HEK293 (cell line): Measurements from ENCODE around the gene ATP6V0C.

Source experiments
- CTCF ChIA-PET: fragments of 350-600 bp; formaldehyde crosslinking; extraction: SDS; loops from one replicate; lab custom pipeline; 2021; ENCODE audit warnings: antibody characterized with exemption; lab: Yijun Ruan, JAX
- POLR2A ChIA-PET: fragments of 300-600 bp; formaldehyde crosslinking; extraction: SDS; loops from one replicate; lab custom pipeline; 2020; ENCODE audit warnings: antibody characterized with exemption, inconsistent platforms; lab: Yijun Ruan, JAX
- H3K27ac ChIP-seq: fragments of 200-500 bp; sonication (Bioruptor generic); 2 replicates; pipeline ENCODE4 v1.5.1; 2014; ENCODE audit warnings: low read depth, low read length, control low read depth, inconsistent platforms; ENCODE audit errors: extremely low read depth
- H3K36me3 ChIP-seq, 2 experiments: fragments of 200-500 bp in 1 of 2; sonication (Bioruptor generic) in 1 of 2; 1 replicate in 1 of 2; 2 replicates in 1 of 2; pipeline ENCODE4 v1.5.1; 2014 to 2017; ENCODE audit warnings: inconsistent platforms in 2 of 2, low read length in 2 of 2; ENCODE audit not compliant: control insufficient read depth in 2 of 2, insufficient read depth in 1 of 2
- H3K4me1 ChIP-seq: fragments of 200-500 bp; sonication (Bioruptor generic); 2 replicates; pipeline ENCODE4 v1.5.1; 2014; ENCODE audit warnings: mild to moderate bottlenecking, low read length, inconsistent platforms; ENCODE audit not compliant: control insufficient read depth, insufficient read depth
- H3K4me3 ChIP-seq: 2 replicates; pipeline ENCODE4 v1.5.1; 2011; ENCODE audit warnings: low read depth, mild to moderate bottlenecking, control low read depth, low read length, moderate library complexity
- H3K9me3 ChIP-seq: fragments of 200-500 bp; sonication (Bioruptor generic); 2 replicates; pipeline ENCODE4 v1.5.1; 2014; ENCODE audit warnings: low read depth, low read length, inconsistent platforms; ENCODE audit not compliant: control insufficient read depth, insufficient read depth
- EGR2 ChIP-seq: fragments of 450-650 bp; formaldehyde crosslinking; IDR thresholded peaks from 2 replicates; pipeline ENCODE4 v1.5.1; 2016; ENCODE audit warnings: low read depth, missing biosample characterization, missing genetic modification characterization
- FEZF1 ChIP-seq: fragments of 450-650 bp; formaldehyde crosslinking; IDR thresholded peaks from 2 replicates; pipeline ENCODE4 v1.5.1; 2016; ENCODE audit warnings: missing biosample characterization, missing genetic modification characterization
- GLIS1 ChIP-seq: fragments of 450-650 bp; formaldehyde crosslinking; IDR thresholded peaks from 2 replicates; pipeline ENCODE4 v1.5.1; 2016; ENCODE audit warnings: missing biosample characterization, missing genetic modification characterization
- GLIS2 ChIP-seq: fragments of 450-650 bp; formaldehyde crosslinking; IDR thresholded peaks from 2 replicates; pipeline ENCODE4 v1.5.1; 2016; ENCODE audit warnings: missing biosample characterization, missing genetic modification characterization
- SP2 ChIP-seq: fragments of 450-650 bp; formaldehyde crosslinking; IDR thresholded peaks from 2 replicates; pipeline ENCODE4 v1.5.1; 2016; ENCODE audit warnings: missing biosample characterization, missing genetic modification characterization
- ZBTB17 ChIP-seq: fragments of 450-650 bp; formaldehyde crosslinking; IDR thresholded peaks from 2 replicates; pipeline ENCODE4 v1.5.1; 2016; ENCODE audit warnings: missing biosample characterization, missing genetic modification characterization
- ZBTB8A ChIP-seq: fragments of 450-650 bp; formaldehyde crosslinking; IDR thresholded peaks from 2 replicates; pipeline ENCODE4 v1.5.1; 2016; ENCODE audit warnings: missing biosample characterization, missing genetic modification characterization
- ZFHX2 ChIP-seq: fragments of 450-650 bp; formaldehyde crosslinking; conservative IDR thresholded peaks from 2 replicates; pipeline ENCODE4 v1.5.1; 2016; ENCODE audit warnings: missing biosample characterization, missing genetic modification characterization
- ZNF10 ChIP-seq: fragments of 450-650 bp; formaldehyde crosslinking; IDR thresholded peaks from 2 replicates; pipeline ENCODE4 v1.5.1; 2017; ENCODE audit warnings: missing biosample characterization, missing genetic modification characterization
- ZNF138 ChIP-seq: fragments of 450-650 bp; formaldehyde crosslinking; IDR thresholded peaks from 2 replicates; pipeline ENCODE4 v1.5.1; 2016; ENCODE audit warnings: missing biosample characterization, missing genetic modification characterization, borderline replicate concordance
- ZNF335 ChIP-seq: fragments of 450-650 bp; formaldehyde crosslinking; conservative IDR thresholded peaks from 2 replicates; pipeline ENCODE4 v1.5.1; 2016; ENCODE audit warnings: missing biosample characterization, missing genetic modification characterization
- ZNF473 ChIP-seq: fragments of 450-650 bp; formaldehyde crosslinking; IDR thresholded peaks from 2 replicates; pipeline ENCODE4 v1.5.1; 2017; ENCODE audit warnings: missing biosample characterization, missing genetic modification characterization
- ZNF677 ChIP-seq: fragments of 450-650 bp; IDR thresholded peaks from 2 replicates; pipeline ENCODE4 v1.5.0; 2018; ENCODE audit warnings: missing biosample characterization, mild to moderate bottlenecking, missing genetic modification characterization, moderate library complexity
- ZNF707 ChIP-seq: fragments of 450-650 bp; formaldehyde crosslinking; IDR thresholded peaks from 2 replicates; pipeline ENCODE4 v1.5.1; 2016; ENCODE audit warnings: missing biosample characterization, missing genetic modification characterization
- ZXDB ChIP-seq: fragments of 450-650 bp; formaldehyde crosslinking; IDR thresholded peaks from 2 replicates; pipeline ENCODE4 v1.5.1; 2016; ENCODE audit warnings: missing biosample characterization, missing genetic modification characterization
- TF ChIP-seq, protein P1 (sequence below): fragments of 450-650 bp; formaldehyde crosslinking; IDR thresholded peaks from 2 replicates; pipeline ENCODE4 v1.5.1; 2017; ENCODE audit warnings: missing biosample characterization, missing genetic modification characterization
- TF ChIP-seq, protein P2 (sequence below): fragments of 450-650 bp; formaldehyde crosslinking; IDR thresholded peaks from 2 replicates; pipeline ENCODE4 v1.5.1; 2017; ENCODE audit warnings: missing biosample characterization, mild to moderate bottlenecking, missing genetic modification characterization, moderate library complexity
- TF ChIP-seq, protein P3 (sequence below): fragments of 450-650 bp; formaldehyde crosslinking; IDR thresholded peaks from 2 replicates; pipeline ENCODE4 v1.5.1; 2016; ENCODE audit warnings: missing biosample characterization, missing genetic modification characterization, low read depth
- TF ChIP-seq, protein P4 (sequence below): fragments of 450-650 bp; formaldehyde crosslinking; IDR thresholded peaks from 2 replicates; pipeline ENCODE4 v1.5.1; 2016; ENCODE audit warnings: missing biosample characterization, missing genetic modification characterization
- TF ChIP-seq, protein P5 (sequence below): fragments of 450-650 bp; formaldehyde crosslinking; IDR thresholded peaks from 2 replicates; pipeline ENCODE4 v1.5.1; 2016; ENCODE audit warnings: missing biosample characterization, missing genetic modification characterization
- TF ChIP-seq, protein P6 (sequence below): fragments of 450-650 bp; formaldehyde crosslinking; IDR thresholded peaks from 2 replicates; pipeline ENCODE4 v1.5.1; 2016; ENCODE audit warnings: missing biosample characterization, missing genetic modification characterization, low read depth
- TF ChIP-seq, protein P7 (sequence below): fragments of 450-650 bp; formaldehyde crosslinking; conservative IDR thresholded peaks from 2 replicates; pipeline ENCODE4 v1.5.1; 2016; ENCODE audit warnings: low read depth, missing biosample characterization, missing genetic modification characterization

The ATP6V0C gene

DNA sequence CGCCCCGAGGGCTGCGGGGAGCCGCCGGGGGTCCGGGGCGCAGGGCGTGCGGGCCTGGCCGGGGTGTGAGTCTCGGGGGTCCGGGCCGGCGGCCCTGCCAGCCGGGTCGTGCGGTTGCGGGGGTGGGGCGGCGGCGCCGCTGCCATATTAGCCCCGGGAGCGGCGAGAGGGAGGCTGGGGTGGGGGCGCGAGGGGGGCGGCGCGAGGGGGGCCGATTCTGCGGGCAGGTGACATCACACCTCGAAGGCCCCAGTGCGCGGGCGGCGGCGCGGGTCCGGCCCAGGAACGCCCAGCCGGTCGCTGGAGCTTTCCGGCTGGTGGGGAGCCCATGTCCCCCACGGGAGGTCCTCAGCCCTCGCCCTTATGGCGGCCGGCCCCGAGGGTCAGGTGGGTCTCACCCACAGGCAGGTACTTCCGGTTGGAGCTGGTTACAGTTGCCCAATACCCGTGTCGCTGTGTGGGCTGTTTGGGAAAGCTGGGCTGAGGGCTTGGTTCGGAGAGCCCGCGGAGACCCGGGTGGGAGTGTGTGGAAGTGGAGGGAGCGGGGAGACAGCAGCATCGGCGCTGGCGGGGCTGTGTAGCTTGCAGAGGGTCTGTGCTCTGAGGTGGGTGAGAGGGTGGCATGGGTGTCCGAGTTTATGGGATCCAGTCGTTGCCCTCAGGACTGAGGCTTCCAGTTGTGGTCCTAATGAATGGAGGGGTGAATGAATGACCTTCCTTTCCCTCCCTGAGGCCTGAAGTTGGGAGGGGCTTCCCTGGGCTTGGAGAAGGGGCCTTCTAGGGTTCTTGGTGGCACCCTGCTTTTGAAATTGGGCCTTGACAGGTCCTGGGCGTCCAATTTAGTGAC lies 804 bp downstream of the ATP6V0C start:
- Histone ChIP-seq H3K4me3 (peak overlapping the region; percentile 90), H3K9me3 (no peaks in the 10 kb centered on the region), H3K36me3 (peaks cover 0 to 30% of the 10 kb centered on the region in 2 experiments; a peak in 1 of 3 replicates), H3K27ac (peak overlapping the region; percentile 98), H3K4me1 (peaks cover 2% of the 10 kb centered on the region)
- POLR2A ChIA-PET, result interaction anchor here (0.6 to 2.0 kb wide), 6 partner anchors 13 to 359 kb away, joined by 5 to 8 read pairs (median 6); partner anchors contain the start of genes PDPK1 and TRAF7
- CTCF ChIA-PET, result interaction anchor here (1.1 to 5.6 kb wide), 2 partner anchors 13 to 412 kb away, joined by 4 to 27 read pairs; no protein-coding TSS in a partner anchor
- TF ChIP-seq ZNF677 (tag by site-specific recombination) (no peak), ZBTB8A (peak; percentile 44; the same call in 1 of the 2 replicates), FEZF1 (no peak), ZNF138 (tag by site-specific recombination) (no peak), ZNF335 (tag by site-specific recombination) (peak; percentile 63), ZBTB17 (tag by site-specific recombination) (no peak), ZFHX2 (peak; percentile 79), ZNF473 (no peak), ZXDB (tag by site-specific recombination) (peak; percentile 77), GLIS1 (tag by site-specific recombination) (peak; percentile 24; the same call in 1 of the 2 replicates), EGR2 (tag by site-specific recombination) (peak; percentile 71; the same call in 1 of the 2 replicates), SP2 (tag by site-specific recombination) (peak; percentile 62), ZNF10 (no peak), GLIS2 (peak; percentile 44; the same call in 1 of the 2 replicates), ZNF707 (tag by site-specific recombination) (no peak)
- TF ChIP-seq, protein P1, sequence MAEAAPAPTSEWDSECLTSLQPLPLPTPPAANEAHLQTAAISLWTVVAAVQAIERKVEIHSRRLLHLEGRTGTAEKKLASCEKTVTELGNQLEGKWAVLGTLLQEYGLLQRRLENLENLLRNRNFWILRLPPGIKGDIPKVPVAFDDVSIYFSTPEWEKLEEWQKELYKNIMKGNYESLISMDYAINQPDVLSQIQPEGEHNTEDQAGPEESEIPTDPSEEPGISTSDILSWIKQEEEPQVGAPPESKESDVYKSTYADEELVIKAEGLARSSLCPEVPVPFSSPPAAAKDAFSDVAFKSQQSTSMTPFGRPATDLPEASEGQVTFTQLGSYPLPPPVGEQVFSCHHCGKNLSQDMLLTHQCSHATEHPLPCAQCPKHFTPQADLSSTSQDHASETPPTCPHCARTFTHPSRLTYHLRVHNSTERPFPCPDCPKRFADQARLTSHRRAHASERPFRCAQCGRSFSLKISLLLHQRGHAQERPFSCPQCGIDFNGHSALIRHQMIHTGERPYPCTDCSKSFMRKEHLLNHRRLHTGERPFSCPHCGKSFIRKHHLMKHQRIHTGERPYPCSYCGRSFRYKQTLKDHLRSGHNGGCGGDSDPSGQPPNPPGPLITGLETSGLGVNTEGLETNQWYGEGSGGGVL, result peak; percentile 16; the same call in 1 of the 2 replicates
- TF ChIP-seq, protein P2, sequence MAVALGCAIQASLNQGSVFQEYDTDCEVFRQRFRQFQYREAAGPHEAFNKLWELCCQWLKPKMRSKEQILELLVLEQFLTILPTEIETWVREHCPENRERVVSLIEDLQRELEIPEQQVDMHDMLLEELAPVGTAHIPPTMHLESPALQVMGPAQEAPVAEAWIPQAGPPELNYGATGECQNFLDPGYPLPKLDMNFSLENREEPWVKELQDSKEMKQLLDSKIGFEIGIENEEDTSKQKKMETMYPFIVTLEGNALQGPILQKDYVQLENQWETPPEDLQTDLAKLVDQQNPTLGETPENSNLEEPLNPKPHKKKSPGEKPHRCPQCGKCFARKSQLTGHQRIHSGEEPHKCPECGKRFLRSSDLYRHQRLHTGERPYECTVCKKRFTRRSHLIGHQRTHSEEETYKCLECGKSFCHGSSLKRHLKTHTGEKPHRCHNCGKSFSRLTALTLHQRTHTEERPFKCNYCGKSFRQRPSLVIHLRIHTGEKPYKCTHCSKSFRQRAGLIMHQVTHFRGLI (tag by site-specific recombination), result peak; percentile 42; the same call in 1 of the 2 replicates
- TF ChIP-seq, protein P3, sequence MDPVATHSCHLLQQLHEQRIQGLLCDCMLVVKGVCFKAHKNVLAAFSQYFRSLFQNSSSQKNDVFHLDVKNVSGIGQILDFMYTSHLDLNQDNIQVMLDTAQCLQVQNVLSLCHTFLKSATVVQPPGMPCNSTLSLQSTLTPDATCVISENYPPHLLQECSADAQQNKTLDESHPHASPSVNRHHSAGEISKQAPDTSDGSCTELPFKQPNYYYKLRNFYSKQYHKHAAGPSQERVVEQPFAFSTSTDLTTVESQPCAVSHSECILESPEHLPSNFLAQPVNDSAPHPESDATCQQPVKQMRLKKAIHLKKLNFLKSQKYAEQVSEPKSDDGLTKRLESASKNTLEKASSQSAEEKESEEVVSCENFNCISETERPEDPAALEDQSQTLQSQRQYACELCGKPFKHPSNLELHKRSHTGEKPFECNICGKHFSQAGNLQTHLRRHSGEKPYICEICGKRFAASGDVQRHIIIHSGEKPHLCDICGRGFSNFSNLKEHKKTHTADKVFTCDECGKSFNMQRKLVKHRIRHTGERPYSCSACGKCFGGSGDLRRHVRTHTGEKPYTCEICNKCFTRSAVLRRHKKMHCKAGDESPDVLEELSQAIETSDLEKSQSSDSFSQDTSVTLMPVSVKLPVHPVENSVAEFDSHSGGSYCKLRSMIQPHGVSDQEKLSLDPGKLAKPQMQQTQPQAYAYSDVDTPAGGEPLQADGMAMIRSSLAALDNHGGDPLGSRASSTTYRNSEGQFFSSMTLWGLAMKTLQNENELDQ, result no peak
- TF ChIP-seq, protein P4, sequence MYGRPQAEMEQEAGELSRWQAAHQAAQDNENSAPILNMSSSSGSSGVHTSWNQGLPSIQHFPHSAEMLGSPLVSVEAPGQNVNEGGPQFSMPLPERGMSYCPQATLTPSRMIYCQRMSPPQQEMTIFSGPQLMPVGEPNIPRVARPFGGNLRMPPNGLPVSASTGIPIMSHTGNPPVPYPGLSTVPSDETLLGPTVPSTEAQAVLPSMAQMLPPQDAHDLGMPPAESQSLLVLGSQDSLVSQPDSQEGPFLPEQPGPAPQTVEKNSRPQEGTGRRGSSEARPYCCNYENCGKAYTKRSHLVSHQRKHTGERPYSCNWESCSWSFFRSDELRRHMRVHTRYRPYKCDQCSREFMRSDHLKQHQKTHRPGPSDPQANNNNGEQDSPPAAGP (tag by site-specific recombination), result 0 out of 2 replicates have a peak, but pooled peaks have one; percentile 14
- TF ChIP-seq, protein P5, sequence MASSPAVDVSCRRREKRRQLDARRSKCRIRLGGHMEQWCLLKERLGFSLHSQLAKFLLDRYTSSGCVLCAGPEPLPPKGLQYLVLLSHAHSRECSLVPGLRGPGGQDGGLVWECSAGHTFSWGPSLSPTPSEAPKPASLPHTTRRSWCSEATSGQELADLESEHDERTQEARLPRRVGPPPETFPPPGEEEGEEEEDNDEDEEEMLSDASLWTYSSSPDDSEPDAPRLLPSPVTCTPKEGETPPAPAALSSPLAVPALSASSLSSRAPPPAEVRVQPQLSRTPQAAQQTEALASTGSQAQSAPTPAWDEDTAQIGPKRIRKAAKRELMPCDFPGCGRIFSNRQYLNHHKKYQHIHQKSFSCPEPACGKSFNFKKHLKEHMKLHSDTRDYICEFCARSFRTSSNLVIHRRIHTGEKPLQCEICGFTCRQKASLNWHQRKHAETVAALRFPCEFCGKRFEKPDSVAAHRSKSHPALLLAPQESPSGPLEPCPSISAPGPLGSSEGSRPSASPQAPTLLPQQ (tag by site-specific recombination), result no peak
- TF ChIP-seq, protein P6, sequence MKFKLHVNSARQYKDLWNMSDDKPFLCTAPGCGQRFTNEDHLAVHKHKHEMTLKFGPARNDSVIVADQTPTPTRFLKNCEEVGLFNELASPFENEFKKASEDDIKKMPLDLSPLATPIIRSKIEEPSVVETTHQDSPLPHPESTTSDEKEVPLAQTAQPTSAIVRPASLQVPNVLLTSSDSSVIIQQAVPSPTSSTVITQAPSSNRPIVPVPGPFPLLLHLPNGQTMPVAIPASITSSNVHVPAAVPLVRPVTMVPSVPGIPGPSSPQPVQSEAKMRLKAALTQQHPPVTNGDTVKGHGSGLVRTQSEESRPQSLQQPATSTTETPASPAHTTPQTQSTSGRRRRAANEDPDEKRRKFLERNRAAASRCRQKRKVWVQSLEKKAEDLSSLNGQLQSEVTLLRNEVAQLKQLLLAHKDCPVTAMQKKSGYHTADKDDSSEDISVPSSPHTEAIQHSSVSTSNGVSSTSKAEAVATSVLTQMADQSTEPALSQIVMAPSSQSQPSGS (tag by site-specific recombination), result no peak
- TF ChIP-seq, protein P7, sequence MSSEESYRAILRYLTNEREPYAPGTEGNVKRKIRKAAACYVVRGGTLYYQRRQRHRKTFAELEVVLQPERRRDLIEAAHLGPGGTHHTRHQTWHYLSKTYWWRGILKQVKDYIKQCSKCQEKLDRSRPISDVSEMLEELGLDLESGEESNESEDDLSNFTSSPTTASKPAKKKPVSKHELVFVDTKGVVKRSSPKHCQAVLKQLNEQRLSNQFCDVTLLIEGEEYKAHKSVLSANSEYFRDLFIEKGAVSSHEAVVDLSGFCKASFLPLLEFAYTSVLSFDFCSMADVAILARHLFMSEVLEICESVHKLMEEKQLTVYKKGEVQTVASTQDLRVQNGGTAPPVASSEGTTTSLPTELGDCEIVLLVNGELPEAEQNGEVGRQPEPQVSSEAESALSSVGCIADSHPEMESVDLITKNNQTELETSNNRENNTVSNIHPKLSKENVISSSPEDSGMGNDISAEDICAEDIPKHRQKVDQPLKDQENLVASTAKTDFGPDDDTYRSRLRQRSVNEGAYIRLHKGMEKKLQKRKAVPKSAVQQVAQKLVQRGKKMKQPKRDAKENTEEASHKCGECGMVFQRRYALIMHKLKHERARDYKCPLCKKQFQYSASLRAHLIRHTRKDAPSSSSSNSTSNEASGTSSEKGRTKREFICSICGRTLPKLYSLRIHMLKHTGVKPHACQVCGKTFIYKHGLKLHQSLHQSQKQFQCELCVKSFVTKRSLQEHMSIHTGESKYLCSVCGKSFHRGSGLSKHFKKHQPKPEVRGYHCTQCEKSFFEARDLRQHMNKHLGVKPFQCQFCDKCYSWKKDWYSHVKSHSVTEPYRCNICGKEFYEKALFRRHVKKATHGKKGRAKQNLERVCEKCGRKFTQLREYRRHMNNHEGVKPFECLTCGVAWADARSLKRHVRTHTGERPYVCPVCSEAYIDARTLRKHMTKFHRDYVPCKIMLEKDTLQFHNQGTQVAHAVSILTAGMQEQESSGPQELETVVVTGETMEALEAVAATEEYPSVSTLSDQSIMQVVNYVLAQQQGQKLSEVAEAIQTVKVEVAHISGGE (tag by site-specific recombination), result peak; percentile 31; the same call in 1 of the 2 replicates
